Iris pigment epithelial cell (primary cell): ENCODE measurements around the gene TMEM204.

Experiments used
- DNase-seq: peaks from one replicate; pipeline ENCODE4 v3.0.0-alpha.2; 2011; ENCODE audit warnings: low read depth

Gene TMEM204

GRCh38 chr16:1538804-1539520 is 5.5 kb downstream of the TMEM204 start:
- DNase-seq, result no peak

- no peak for DNase-seq
Observed at GRCh38 chr16:1539720-1540555, 6.5 kb downstream of the TMEM204 start.

DNA sequence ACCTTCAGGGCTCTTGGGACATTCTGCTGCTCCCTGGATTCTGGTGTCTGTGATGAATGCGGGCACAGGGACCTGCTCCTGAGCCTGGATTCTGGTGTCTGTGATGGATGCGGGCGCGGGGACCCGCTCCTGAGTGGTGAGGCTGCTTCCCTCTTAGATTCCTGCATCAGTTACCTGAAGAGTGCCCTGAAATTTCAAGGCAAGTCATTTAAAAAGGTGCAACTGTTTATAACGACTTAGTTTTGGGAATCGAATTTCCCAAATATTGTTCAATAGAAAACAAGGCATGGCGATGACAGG is 7.0 kb downstream of the TMEM204 start:
- DNase-seq, result no peak

GRCh38 chr16:1541293-1542165 is 8.1 kb downstream of the TMEM204 start:
- no peak for DNase-seq

DNA sequence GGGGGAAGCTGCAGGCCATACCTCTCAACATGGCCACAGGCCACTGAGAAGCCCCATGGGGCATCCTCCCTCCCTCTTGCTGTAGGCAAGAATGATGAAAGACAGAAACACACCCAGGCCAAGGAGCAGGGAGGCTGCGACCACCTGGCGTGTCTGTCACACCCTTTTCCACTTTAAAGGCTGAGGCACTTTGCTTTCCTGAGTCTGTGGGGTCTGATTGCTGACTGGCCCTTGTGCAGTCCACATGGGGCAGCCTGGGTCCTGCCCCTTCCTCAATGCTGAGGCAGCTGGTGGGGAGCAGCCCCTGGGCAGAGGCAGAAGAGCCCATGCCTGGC is 8.7 kb downstream of the TMEM204 start:
- no peak for DNase-seq

DNA sequence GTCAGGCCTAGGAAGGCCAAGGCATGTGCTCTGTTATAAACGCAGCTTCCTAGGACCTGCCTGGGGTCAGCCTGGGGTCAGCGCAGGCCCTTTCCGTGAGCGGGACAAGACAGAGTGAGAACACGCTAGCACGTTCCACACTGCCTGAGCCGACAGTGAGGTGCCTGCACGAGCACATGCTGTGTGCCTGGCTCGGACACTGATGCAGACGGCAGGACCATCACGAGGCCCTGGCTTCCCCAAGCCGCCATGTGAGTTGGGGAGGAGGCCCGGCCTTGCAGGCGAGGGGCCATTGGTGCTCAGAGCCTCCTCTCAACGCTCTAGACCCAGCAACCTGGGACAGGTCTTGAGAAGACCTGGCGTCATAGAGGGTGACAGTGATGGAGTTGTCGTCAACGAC is 9.1 kb downstream of the TMEM204 start:
- no peak for DNase-seq

DNA sequence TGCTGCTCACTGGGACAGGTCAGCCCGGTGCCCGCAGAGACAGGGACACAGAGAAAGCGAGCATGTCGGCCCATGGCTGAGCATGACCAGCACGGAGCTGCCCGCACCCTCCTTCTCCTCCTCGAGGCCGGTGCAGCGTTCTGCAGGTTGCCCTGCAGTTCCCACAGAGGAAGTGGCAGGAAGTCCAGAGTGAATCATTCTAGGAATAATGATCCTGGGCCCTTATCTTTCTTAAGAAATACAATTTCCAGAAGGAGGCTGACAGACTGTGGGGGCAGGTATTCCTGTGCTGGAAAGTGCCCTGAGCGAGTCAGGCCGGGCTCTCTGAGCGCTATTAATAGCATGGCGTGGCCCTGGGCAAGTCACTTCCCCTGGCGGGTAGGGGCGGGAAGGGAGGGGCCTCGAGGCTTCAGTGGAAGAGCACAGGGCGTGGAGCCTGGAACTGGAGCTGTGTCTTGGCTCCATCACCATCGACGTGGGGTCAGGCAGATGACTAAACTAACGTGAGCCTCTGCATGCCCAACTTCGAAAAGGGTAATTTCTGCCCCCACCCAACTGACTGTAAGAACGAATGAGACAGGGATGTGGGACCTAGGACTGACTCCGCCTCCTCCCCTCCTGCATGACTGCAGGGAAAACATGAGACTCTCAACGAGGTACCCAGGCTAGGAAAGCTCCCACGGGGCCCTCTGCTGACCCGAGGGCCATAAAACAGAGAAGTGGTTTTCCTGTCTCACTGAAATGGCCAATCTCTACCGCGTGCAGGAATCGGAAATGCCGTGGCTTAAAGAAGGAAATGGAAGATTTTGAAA is 9.8 kb downstream of the TMEM204 start:
- DNase-seq, result peak; percentile 83

- no peak for DNase-seq
Observed at GRCh38 chr16:1545044-1546040, 11.9 kb downstream of the TMEM204 start.

GRCh38 chr16:1546430-1546829 is 13.0 kb downstream of the TMEM204 start:
- DNase-seq, result no peak

GRCh38 chr16:1548233-1548632 is 14.8 kb downstream of the TMEM204 start:
- peak; percentile 45 for DNase-seq

- DNase-seq, result no peak
Observed at GRCh38 chr16:1548727-1549126, 15.3 kb downstream of the TMEM204 start.

GRCh38 chr16:1550069-1550468 is 16.6 kb downstream of the TMEM204 start:
- no peak for DNase-seq

DNA sequence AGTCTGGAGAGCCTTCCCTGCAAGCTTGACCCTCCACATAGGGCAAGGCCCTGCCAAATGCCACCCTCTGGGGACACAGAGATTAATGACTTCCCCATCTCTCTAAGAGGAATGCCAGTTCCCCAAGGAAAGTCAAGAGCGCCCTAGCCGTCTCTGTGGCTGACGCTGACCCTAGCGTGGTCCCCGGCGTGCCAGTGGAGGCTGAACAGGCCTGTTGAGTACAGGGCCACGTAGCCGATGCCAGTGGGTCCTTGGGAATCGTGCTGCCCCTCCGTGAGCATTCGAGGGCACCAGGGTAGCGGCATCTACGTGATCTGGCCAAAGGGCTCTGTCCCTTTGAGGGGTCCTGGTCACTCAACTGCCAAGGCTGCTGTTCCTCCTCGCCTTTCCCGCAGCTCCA is 17.2 kb downstream of the TMEM204 start:
- DNase-seq, result no peak

DNA sequence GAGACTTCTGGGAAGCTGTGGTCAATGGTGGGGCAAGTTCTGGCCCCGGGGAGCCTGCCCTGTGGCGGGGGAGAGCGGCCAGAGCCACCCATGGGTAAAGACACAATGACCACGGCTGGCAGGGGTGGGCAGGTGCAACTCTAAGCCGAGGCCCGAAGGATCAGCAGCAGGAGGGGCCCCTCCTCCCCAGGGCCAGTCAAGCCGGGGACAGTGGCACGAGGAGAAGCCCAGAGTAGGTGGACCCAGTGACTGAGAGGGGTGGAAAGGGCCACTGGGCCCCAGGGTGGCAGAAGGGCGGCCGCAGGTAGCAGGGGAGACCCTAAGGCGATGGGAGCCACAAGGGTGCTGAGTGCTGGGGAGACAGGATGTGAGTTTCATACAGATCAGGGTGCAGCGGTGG is 17.7 kb downstream of the TMEM204 start:
- DNase-seq, result no peak

GRCh38 chr16:1552129-1552528 is 18.7 kb downstream of the TMEM204 start:
- DNase-seq, result no peak

DNA sequence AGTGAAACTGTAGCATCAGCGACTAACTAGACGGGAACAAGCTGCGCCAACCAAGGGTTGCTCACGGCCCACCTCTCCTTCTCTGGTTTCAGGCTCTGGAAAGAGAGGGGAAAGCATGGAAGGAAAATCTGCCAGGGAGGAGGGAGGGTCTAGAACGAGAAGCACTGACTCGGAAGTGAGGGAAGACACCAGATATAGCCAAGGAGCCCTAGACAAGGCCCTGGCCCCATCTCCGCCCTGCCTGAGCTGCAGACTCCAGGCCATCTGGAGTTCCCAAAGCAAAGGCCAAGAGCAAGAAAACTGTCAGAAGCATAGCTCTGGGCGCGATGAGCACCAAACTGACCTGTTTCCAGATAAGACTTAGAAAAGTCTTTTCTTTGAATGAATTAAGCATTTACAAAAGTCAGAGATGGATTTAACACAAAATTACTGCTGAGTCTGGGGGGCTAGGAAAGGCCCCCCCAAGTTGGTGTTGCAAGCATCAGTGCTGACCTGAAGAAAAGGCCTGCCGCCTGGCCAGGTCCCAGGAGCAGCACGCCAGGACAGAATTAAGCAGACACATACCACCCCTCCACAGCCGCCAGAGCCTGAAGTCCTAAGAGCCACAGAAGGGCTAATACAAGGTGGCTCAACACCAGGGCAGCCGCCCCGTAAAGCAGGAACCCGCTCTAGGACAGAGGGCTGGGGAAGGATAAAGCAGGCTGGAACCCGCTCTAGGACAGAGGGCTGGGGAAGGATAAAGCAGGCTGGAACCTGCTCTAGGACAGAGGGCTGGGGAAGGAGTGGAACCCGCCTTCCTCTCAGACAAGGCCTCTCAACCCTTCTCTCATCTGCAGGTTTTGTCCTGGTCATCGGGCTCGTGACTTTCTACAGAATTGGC is 20.7 kb downstream of the TMEM204 start:
- DNase-seq, result no peak

GRCh38 chr16:1554826-1555445 is 21.5 kb downstream of the TMEM204 start:
- no peak for DNase-seq

DNA sequence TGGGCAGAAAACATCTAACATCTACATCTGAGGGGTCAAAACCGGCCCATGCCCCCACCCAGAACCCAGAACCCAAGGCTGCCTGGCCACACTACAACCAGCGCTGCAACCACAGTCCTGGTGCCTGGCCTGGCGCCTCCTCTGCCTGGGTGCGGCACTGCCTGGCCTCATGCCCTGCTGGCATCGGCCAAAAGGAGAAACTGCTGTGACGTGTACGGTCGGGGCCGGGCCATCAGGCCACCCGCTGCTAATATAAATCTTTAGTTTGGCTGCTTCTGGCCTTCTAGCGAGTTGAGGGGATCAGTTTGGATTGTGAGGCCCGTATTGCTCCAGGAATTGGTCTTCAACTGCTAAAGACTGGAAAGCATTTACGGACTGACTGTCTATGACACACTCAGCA is 22.8 kb downstream of the TMEM204 start:
- DNase-seq, result no peak

- DNase-seq, result no peak
Observed at GRCh38 chr16:1557074-1557473, 23.6 kb downstream of the TMEM204 start.
